GM10266 (cell line): ENCODE measurements around the gene ARHGEF7.
"Not testable (repeated sequence)": the region's sequence is repeated elsewhere in the genome, so short reads cannot be mapped to it uniquely, and the experiment has no call there.

Experiments
- DNase-seq: peaks from one replicate; pipeline ENCODE4 v3.0.0; 2012; ENCODE audit errors: extremely low spot score
- CTCF ChIP-seq: IDR thresholded peaks from 2 replicates; pipeline ENCODE4 v1.5.1; 2012; ENCODE audit warnings: mild to moderate bottlenecking, low read depth; ENCODE audit not compliant: control insufficient read depth, insufficient read depth; ENCODE audit errors: missing control alignments

The ARHGEF7 gene

GRCh38 chr13:111187960-111188541, 72.9 kb downstream of the ARHGEF7 start:
- DNase-seq: no peak
- no peak for TF ChIP-seq CTCF

GRCh38 chr13:111189064-111189505, 74.0 kb downstream of the ARHGEF7 start:
- not testable (repeated sequence) for DNase-seq

- DNase-seq: not testable (repeated sequence)
These were observed 74.4 kb downstream of the ARHGEF7 start for GRCh38 chr13:111189516-111189915.

GRCh38 chr13:111193223-111193622, 78.1 kb downstream of the ARHGEF7 start:
- DNase-seq: not testable (repeated sequence)

- DNase-seq: not testable (repeated sequence)
These were observed 79.5 kb downstream of the ARHGEF7 start for GRCh38 chr13:111194651-111195050.

- not testable (repeated sequence) for DNase-seq
These were observed 83.7 kb downstream of the ARHGEF7 start for GRCh38 chr13:111198732-111199378.

GRCh38 chr13:111201304-111201940, 86.3 kb downstream of the ARHGEF7 start:
- no peak for TF ChIP-seq CTCF

GRCh38 chr13:111202156-111202621, 87.1 kb downstream of the ARHGEF7 start:
- TF ChIP-seq CTCF: no peak
- DNase-seq: no peak

More at GRCh38 chr13:111201304-111201940, 86.3 kb downstream of the ARHGEF7 start:
- DNase-seq: no peak

- no peak for TF ChIP-seq CTCF
- peak; percentile 73 for DNase-seq
These were observed 87.6 kb downstream of the ARHGEF7 start for GRCh38 chr13:111202745-111203144.
